Body of pancreas (tissue), 4 donors: Measurements from ENCODE around the gene RXRB.

Experiments used
- CTCF ChIP-seq, 7 experiments: fragments of 450-650 bp in 4 of 7; fragments of 200-600 bp in 3 of 7; sonication (generic) in 3 of 7; IDR thresholded peaks; one replicate each; pipeline ENCODE4 v1.5.1; 2016 to 2019; ENCODE audit warnings: antibody characterized with exemption in 7 of 7
- POLR2A ChIP-seq, 3 donors: fragments of 450-650 bp; IDR thresholded peaks; one replicate each; pipeline ENCODE4 v1.6.1; 2016; ENCODE audit warnings: antibody characterized with exemption in 3 of 3, mild to moderate bottlenecking in 2 of 3

GRCh38 chr6:33217681-33218080 is 17.2 kb upstream of the RXRB start:
- no peak for TF ChIP-seq CTCF (IDR thresholded peaks at IDR 0.05)
- no peak for TF ChIP-seq POLR2A (IDR thresholded peaks at IDR 0.05)
